Kidney (tissue), 14 donors: ENCODE measurements around the gene MMP19. TPM values are rescaled to one million over a fixed set of nuclear protein-coding genes. Genes with fewer than 3 reads are reported as not detected.
"Not testable (repeated sequence)": the region's sequence is repeated elsewhere in the genome, so short reads cannot be mapped to it uniquely, and the experiment has no call there.

Experiments
- DNase-seq, 5 donors: peaks; one replicate each; pipeline ENCODE4 v3.0.0-alpha.2; 2013 to 2020
- FAIRE-seq: peaks from 2 replicates; lab custom pipeline; 2012; peaks lifted over from hg19 to GRCh38; lab: Jason Lieb, UNC
- H3K27ac ChIP-seq, 2 donors: one replicate each; pipeline ENCODE4 v1.7.0; 2013; ENCODE audit warnings: low read depth in 2 of 2, low read length in 2 of 2, inconsistent platforms in 1 of 2
- H3K27me3 ChIP-seq: one replicate; pipeline ENCODE4 v1.7.1; 2013; ENCODE audit warnings: low read length, inconsistent platforms; ENCODE audit not compliant: control insufficient read depth, insufficient read depth
- H3K36me3 ChIP-seq, 3 donors: one replicate each; pipeline versions ENCODE4 v1.7.0 to v1.7.1; 2013; ENCODE audit warnings: low read length in 3 of 3, control low read depth in 1 of 3, inconsistent platforms in 1 of 3; ENCODE audit not compliant: insufficient read depth in 3 of 3, control insufficient read depth in 2 of 3
- H3K4me1 ChIP-seq, 3 donors: one replicate each; pipeline versions ENCODE4 v1.7.0 to v1.7.1; 2013; ENCODE audit warnings: low read length in 3 of 3, inconsistent platforms in 1 of 3, low read depth in 1 of 3; ENCODE audit not compliant: control insufficient read depth in 2 of 3, insufficient read depth in 2 of 3
- H3K4me3 ChIP-seq, 3 donors: one replicate each; pipeline versions ENCODE4 v1.7.0 to v1.8.1; 2013; ENCODE audit warnings: low read length in 3 of 3, control low read depth in 1 of 3, inconsistent platforms in 1 of 3
- H3K9ac ChIP-seq, 3 donors: one replicate each; pipeline versions ENCODE4 v1.7.0 to v1.7.1; 2013; ENCODE audit warnings: low read length in 3 of 3, control low read depth in 1 of 3, inconsistent platforms in 1 of 3
- H3K9me3 ChIP-seq, 3 donors: one replicate each; pipeline versions ENCODE4 v1.7.0 to v1.7.1; 2013; ENCODE audit warnings: low read length in 3 of 3, control low read depth in 1 of 3, inconsistent platforms in 1 of 3; ENCODE audit not compliant: control insufficient read depth in 2 of 3, insufficient read depth in 1 of 3
- intact Hi-C: fragments of 100-400 bp; cut with DNase I; formaldehyde crosslinking; loops from one replicate; pipeline ENCODE4 v1.11.1; 2022
- polyA plus RNA-seq: library from polyadenylated mRNA; stranded (reverse); fragments of 350-450 nt; fragmentation: Illumina TruSeq; extraction: RNeasy Lipid Tissue Mini Kit (QIAGEN cat#74804); gene quantifications from one replicate; pipeline ENCODE4 v1.2.3, GENCODE V29; 2014; ENCODE audit warnings: low read depth, low replicate concordance; ENCODE audit not compliant: insufficient read depth
- total RNA-seq: library from RNA; stranded (reverse); fragmentation: NEBNext Ultra II Directional; extraction: Animal tissue kit (Norgen Biotek cat#: 25700); gene quantifications from one replicate; pipeline ENCODE4 v1.2.1, GENCODE V29; 2021
- TF ChIP-seq, protein P1 (sequence below): IDR thresholded peaks from 3 replicates; pipeline ENCODE4 v1.5.1; 2012; ENCODE audit warnings: mild to moderate bottlenecking, moderate library complexity, borderline replicate concordance; ENCODE audit not compliant: insufficient read depth; ENCODE audit errors: extremely low read depth
- donor health status: control.
- donor health status: control.
- donor health status: control.
- donor health status: control.
- donor health status: control.
- donor health status: DM: yes; HTN: yes; CAD: no.
- donor health status: Normal renal cell carcinoma (clear cell type).

The MMP19 gene
- total and polyA plus RNA-seq, 2 donors from 2014 or later: 2.0 to 8.8 TPM

DNA sequence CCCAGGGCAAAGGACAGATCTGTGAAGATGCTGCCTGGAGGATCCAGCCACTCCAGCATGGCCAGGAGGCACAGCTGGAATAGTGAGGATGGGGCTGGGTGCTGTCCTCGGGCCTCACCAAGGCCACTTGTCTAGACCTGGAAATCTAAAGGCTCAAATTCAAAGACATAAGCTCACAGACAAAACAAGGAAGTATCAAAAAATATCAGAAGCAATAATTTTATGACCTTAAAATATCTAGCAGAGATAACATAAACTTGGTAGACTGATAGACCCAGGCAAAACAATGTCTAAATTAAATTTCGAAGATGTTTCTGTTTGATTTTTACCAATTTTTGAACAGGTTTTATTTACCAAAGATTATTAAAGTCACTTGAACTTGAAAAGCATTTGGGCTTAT is 22.6 kb upstream of the MMP19 start:
- H3K36me3 ChIP-seq: no peaks in the 10 kb centered on the region
- no peaks in the 10 kb centered on the region for H3K27me3 ChIP-seq
- TF ChIP-seq, protein P1, sequence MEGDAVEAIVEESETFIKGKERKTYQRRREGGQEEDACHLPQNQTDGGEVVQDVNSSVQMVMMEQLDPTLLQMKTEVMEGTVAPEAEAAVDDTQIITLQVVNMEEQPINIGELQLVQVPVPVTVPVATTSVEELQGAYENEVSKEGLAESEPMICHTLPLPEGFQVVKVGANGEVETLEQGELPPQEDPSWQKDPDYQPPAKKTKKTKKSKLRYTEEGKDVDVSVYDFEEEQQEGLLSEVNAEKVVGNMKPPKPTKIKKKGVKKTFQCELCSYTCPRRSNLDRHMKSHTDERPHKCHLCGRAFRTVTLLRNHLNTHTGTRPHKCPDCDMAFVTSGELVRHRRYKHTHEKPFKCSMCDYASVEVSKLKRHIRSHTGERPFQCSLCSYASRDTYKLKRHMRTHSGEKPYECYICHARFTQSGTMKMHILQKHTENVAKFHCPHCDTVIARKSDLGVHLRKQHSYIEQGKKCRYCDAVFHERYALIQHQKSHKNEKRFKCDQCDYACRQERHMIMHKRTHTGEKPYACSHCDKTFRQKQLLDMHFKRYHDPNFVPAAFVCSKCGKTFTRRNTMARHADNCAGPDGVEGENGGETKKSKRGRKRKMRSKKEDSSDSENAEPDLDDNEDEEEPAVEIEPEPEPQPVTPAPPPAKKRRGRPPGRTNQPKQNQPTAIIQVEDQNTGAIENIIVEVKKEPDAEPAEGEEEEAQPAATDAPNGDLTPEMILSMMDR: no peak
- FAIRE-seq (peak; percentile 35), DNase-seq (no peak)
- H3K4me1 ChIP-seq: no peaks in the 10 kb centered on the region
- no peak overlapping the region for H3K9ac ChIP-seq
- peaks cover 0 to 2% (median 0%) of the 10 kb centered on the region in 3 donors for H3K9me3 ChIP-seq
- H3K27ac ChIP-seq: no peak overlapping the region
- no peak overlapping the region for H3K4me3 ChIP-seq
- intact Hi-C loops: no loop called here

DNA sequence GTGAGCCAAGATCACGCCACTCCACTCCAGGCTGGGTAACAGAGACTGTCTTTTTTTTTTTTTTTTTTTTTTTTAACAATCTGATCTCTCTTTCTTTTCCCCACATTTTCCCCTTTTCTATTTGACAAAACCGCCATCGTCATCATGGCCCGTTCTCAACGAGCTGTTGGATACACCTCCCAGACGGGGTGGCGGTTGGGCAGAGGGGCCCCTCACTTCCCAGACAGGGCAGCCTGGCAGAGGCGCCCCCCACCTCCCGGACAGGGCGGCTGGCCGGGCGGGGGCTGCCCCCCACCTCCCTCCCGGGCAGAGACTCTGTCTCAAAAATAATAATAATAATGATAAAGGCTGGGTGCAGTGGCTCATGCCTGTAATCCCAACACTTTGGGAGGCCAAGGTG is 20.2 kb upstream of the MMP19 start:
- DNase-seq, intact Hi-C loops, H3K36me3 ChIP-seq, H3K4me1 ChIP-seq, H3K27ac ChIP-seq, H3K27me3 ChIP-seq, H3K9me3 ChIP-seq, FAIRE-seq, H3K9ac ChIP-seq, H3K4me3 ChIP-seq: not testable (repeated sequence)

DNA sequence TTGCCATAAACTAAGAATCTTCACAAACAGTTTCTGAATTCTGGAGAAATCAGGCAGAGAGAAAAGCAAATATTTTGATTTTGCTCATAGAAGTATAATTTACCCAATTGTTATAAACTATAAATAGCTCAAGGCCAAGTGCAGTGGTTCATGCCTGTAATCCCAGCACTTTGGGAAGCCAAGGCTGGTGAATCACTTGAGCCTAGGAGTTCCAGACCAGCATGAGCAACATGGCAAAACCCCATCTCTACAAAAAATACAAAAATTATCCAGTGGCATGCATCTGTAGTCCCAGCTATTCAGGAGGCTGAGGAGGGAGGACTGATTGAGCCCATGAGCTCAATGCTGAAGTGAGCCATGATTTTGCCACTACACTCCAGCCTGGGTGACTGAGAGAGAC is 19.6 kb upstream of the MMP19 start:
- Histone ChIP-seq H3K9ac (no peak overlapping the region), H3K36me3 (no peaks in the 10 kb centered on the region), H3K4me3 (no peak overlapping the region), H3K4me1 (no peaks in the 10 kb centered on the region), H3K27me3 (no peaks in the 10 kb centered on the region), H3K9me3 (peaks cover 0 to 2% (median 0%) of the 10 kb centered on the region in 3 donors), H3K27ac (no peak overlapping the region)
- FAIRE-seq (no peak), DNase-seq (no peak)
- intact Hi-C loops: no loop called here
- TF ChIP-seq, protein P1: no peak

DNA sequence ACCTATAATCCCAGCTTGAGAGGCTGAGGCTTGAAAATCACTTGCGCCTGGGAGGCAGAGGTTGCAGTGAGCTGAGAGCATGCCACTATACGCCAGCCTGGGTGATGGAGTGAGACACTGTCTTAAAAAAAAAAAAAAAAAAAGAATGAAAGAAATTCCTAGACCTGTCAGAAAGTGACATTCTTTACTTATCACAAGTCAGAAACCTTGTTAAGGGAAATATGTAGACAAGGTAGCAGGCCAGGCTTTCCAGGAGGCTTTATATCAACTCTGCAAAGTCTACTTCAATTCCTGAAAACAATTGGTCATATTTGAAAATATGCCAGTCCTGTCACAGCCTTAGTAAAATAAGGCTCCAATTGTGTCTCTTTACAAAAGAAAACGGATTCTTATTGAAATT is 19.1 kb upstream of the MMP19 start:
- Histone ChIP-seq H3K4me3 (no peak overlapping the region), H3K36me3 (no peaks in the 10 kb centered on the region), H3K9ac (no peak overlapping the region), H3K4me1 (no peaks in the 10 kb centered on the region), H3K27ac (no peak overlapping the region), H3K27me3 (no peaks in the 10 kb centered on the region), H3K9me3 (peaks cover 0 to 2% (median 0%) of the 10 kb centered on the region in 3 donors)
- no peak for FAIRE-seq
- intact Hi-C loops: no loop called here
- TF ChIP-seq, protein P1: no peak
- no peak for DNase-seq
